DND-41 (cell line): ENCODE measurements around the gene OXCT1.

Source experiments
- CTCF ChIP-seq: IDR thresholded peaks from 2 replicates; pipeline ENCODE4 v1.5.1; 2012; ENCODE audit warnings: borderline replicate concordance, low read length, moderate library complexity, mild to moderate bottlenecking; ENCODE audit not compliant: poor library complexity, severe bottlenecking; ENCODE audit errors: extremely low read depth
- EZH2 ChIP-seq: IDR thresholded peaks from 3 replicates; pipeline ENCODE4 v1.6.1; 2012; ENCODE audit warnings: borderline replicate concordance, low read depth, mild to moderate bottlenecking, moderate library complexity, low read length, inconsistent platforms; ENCODE audit not compliant: severe bottlenecking

GRCh38 chr5:41843456-41844370 is 26.5 kb downstream of the OXCT1 start:
- TF ChIP-seq CTCF, result peak; percentile 79
- no peak for TF ChIP-seq EZH2
